ENCODE measurements around the gene IRGC.

The IRGC gene

DNA sequence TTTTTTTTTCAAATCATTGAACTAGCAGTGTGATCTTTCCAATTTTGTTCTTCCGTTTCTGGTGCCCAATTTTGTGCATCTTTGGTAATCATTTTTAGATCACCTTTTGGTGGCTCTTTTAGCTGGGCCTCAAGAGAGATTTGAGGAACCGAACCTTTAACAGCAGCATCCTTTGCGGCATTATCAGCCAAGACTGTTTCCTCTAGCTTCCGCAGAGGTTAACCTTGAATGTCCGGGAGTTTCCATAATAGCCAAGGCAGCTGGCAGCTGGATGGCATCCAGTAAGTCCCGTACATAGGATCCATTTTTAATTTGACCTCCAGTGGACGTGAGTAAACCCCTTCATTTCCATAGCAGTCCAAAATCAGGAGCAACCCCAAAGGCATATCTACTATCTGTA is 9.6 kb downstream of the IRGC start:
- DNase-seq = no peak

- DNase-seq = no peak
Observed at GRCh38 chr19:43726736-43727592, 11.1 kb downstream of the IRGC start.

DNA sequence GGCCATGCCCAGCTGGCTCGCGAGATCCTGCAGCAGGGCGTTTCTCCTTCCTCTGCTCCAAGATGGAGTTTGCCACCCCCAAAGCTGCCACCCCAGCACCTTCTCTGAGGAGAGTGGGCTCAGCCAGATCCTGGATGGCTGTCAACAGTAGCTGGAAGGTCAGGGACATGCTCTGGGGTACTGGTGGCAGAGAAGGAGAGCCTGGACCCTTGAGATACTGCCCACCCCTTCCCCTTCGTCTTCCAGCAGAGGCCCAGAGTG is 11.6 kb downstream of the IRGC start:
- DNase-seq = no peak

DNA sequence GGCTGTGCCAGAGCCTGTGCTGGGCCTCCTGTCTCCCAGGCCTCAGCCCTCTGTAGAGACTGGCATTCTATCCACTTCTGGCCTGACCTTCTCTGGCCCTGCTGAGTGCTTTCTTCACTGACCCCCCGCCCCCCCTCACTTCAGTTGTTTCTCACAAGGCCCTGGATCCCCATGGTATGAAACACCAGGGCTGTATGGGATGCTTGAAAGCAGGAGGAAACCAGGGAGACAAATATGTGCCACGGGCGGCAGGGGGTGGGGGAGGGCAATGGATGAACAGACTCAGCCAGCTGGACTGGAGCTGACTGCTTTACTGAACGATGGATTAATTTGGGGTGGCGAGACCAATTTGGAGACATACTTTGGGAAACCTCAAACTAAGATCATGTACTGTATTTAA is 14.0 kb downstream of the IRGC start:
- no peak for DNase-seq

GRCh38 chr19:43731346-43731745 is 15.5 kb downstream of the IRGC start:
- no peak for DNase-seq

GRCh38 chr19:43731846-43732245 is 16.0 kb downstream of the IRGC start:
- DNase-seq = no peak

DNA sequence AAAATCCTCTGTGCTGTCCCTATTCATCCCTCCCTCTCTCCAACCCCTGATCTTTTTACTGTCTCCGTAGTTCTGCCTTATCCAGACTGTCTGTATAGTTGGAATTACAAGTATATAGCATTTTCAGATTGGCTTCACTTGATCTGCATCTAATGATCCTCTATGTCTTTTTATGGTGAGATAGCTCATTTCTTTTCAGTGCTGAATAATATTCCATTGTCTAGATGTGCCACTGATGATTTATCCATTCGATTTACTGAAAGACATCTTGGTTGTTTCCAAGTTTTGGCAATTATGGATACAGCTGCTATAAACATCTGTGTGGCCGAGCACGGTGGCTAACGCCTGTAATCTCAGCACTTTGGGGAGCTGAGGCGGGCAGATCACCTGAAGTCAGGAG is 19.1 kb downstream of the IRGC start:
- no peak for DNase-seq

- no peak for DNase-seq
Observed at GRCh38 chr19:43735957-43736356, 20.1 kb downstream of the IRGC start.

- DNase-seq = no peak
Observed at GRCh38 chr19:43738780-43739211, 22.9 kb downstream of the IRGC start.

DNA sequence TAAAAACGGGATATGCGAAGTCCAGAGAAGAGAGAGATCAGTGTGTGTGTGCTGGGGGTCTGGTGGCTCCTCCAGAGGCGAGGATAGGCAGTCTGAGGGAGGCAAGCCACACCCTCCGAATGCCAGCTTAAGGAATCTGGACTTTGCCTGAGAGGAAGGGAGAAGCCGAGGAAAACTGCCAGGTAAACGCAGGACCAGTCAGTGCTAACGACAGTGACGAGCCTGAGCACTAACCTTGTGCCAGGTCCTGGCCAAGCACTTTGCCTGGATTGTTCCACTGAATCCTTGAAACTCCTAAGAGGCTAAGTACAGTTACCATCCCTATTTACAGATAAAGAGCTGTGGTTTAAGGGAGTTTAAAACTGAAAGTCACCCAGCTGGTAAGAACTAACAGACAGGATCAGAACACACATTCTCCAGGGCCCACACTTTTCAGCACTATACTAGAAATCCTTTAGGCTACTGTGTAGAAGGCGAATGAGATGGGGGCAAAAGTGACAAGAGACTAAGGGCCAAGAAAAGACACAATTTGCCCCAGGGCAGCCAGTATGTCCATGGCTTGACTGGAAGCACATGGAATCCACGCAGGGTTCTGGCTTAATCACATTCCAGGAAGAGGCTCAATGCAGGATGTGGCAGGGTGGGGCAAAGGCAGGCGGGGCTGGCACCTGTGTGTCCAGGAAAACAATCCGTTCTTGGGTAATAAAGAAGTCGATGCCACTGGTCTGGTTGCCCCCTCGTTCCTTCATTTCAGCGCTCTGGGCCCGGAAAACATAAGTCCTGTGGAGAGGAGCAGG is 23.8 kb downstream of the IRGC start:
- DNase-seq = no peak

DNA sequence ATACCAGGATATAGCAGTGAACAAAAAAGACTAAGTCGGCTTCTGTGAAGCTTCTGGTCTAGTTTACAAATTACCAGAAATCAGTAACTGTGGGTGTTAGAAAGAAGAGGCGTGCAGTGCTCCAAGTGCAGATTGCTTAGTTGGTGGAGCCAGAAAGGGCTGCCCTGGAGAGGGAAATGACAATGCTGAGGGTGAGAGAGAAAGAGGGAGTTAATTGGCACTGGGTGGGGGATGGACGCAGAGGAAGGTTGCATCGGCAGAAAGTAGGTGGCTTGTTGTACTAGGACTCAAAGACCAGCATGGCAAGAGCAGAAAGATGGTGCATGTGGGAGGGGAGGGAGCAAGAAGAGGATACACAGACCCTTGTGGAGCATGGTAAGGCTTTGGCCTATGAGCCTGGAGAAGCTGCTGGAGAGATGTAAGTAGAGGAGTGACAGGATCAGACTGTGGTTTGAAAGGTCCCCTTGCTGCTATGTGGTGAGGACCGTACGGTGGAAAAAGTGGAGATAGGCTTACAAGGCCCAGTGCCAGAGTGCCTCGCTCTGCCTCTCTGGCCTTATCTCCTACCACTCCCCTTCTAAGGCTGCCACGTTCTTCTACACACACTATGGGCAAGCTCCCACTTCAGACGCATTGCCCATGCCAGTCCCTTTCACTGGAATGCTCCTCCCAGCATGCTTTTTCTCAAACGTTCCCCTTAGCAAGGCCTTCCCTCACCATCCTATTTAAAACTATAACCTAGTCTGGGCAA is 25.4 kb downstream of the IRGC start:
- no peak for DNase-seq

DNA sequence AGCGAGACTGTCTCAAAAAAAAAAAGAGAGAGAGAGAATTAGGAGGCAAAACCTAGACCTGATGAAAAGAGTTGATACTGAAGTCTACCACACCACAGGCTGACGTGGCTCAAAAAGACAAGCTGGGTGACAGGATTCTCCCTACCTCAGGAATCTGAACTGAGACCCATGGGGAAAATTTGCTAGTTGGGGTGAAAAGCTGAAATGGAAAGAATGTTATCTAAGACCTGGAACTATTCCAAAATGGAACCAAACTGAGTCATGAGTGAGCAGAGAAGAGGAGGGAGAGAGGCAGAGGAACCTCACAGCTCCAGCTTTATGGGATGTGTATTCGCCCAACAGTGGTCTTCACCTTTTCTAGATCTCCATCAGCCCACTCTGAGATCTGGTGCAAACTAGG is 27.2 kb downstream of the IRGC start:
- no peak for DNase-seq

GRCh38 chr19:43747557-43748204 is 31.8 kb downstream of the IRGC start:
- no peak for DNase-seq

GRCh38 chr19:43748205-43748594 is 32.3 kb downstream of the IRGC start:
- no peak for DNase-seq

GRCh38 chr19:43748685-43749084 is 32.8 kb downstream of the IRGC start:
- DNase-seq = no peak

GRCh38 chr19:43749152-43749551 is 33.3 kb downstream of the IRGC start:
- DNase-seq = no peak

DNA sequence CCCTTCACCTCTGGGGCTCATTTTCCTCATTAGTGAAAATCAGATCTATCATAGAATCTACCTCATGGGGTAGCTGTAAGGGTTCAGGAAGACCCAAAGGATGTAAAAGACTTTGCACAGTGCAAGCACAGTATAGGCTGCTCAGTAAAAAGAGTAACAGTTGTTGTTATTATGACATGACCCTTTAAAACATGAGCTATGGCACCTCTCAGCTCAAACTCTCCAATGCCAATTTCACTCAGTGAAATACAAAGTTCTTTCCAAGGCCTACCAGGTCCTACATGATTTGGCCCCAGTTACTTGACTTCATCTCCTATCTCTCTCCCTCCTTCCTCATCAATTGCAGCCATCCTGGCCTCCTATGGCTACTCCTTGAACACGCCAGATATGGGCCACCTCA is 34.0 kb downstream of the IRGC start:
- DNase-seq = no peak

GRCh38 chr19:43751466-43752220 is 35.8 kb downstream of the IRGC start:
- no peak for DNase-seq

DNA sequence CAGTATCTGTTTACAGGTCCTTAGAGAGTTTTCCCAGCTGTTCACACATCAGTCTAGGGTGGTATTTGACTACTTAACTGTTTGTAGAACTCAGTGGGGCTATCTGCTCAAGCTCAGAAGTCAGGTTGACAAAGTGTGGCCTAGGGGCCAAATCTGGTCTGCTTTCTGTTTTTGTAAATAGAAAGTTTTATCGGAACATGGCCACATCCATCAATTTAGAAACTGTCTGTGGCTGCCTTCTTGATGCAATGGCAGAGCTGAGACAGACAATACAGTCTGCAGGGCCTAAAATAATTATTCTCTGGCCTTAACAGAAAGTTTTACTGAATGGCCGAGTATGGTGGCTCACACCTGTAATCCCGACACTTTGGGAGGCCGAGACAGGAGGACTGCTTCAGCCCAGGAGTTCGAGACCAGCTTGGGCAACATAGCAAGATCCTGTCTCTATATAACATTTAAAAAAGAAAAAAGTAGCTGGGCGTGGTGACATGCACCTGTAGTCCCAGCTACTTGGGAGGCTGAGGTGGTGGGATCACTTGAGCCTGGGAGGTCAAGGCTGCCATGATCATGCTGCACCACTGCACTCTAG is 36.5 kb downstream of the IRGC start:
- DNase-seq = no peak

DNA sequence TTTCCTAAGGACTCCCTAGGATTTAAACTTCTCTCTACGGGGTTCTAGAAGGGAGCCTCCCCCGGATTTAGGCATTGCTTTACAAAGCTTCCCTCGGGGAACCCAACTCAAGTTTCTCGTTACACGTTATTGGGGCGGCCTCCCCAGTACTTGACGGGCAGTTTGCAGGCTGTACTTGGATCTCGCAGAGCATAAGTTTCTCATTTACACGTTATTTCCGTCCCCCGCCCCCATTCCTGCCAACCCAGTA is 38.3 kb downstream of the IRGC start:
- DNase-seq = peak; percentile 66

DNA sequence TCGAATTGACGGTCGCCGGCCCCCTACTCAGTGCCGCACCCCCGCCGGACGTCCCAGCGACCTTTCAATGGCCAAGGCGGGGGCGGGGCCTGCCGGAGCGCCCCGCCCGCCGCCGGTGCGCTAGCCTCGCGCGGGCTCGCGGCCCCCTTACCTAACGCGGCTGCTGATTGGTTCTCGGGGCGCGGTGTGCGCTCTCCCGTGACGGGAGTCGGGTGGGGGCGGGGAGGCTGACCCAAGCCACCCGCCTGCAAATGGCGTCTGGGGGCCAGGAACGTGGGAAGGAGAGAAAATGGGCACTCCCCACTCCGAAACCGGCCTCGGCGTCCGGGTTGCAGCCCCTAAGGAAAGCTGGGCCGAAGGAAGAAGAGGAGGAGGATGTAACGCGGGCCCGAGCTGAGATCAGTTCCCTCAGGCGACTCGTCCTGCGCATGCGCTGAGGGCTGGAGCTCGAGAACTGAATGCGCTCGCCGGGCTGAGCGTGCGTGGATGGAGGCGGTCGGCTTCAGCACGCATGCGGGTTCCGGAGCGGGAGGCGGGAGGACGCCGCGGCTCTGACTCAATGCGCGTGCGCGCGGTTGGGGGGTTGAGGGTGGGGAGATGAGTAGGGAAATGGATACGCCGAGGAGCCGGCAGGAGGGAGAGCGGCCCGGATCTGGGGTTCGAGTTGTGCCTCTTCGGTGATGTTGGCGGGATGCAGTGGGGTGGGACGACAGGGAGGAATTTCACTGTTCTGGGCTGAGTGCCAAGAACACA is 38.8 kb downstream of the IRGC start, which contains the start of gene SMG9:
Gene SMG9 (minus strand): TSS at position 460 of the 753 bp plus-strand sequence. CDS start 4,221 bp downstream, outside the sequence.
- peak; percentile 92 for DNase-seq

Data from DMS79 (cell line).